Measurements from ENCODE around the gene POLD2. TPM values are rescaled to one million over a fixed set of nuclear protein-coding genes. Genes with fewer than 3 reads are reported as not detected.

Gene POLD2
- total and polyA plus RNA-seq, 2 of the 4 experiments (the other 2 are of a cell fraction), result 142 to 163 TPM

DNA sequence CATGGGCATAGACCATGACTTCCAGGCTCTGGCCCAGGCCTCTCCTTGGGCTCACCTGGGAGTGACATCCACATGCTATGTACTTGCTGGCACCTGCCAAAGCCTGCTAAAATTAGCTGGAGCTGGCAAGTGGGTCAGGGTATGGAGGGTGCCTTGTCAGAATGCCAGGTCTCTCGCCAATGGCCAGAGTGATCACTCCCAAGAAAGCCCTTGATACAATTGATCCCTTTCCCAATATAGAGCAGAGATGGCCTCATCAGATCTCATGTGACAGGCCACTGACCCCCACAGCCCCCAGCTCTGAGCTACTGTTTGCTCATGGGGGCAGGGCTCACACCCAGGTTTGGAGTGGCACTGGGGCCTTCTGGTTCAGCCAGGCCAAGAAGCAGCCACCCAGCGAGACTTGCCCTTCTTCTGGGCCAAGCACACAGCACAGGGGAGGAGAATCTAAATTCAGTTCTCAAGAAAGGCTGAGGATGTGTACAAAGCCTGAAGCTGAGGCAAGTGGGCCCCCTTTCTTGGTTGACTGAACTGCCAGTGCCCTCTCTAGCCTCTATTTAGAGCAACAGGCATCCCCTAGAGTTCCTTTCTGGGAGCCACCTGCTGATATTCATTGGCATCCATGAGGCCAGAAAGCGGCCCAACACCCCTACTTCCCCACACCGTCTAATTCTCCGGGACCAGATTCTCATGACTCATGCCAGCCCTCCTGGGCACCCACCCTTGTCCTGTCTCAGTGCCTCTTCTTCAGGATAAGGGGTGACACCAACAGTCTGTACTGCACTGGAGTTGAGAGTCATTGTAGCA, 36.7 kb upstream of the POLD2 start:
- peaks cover 7% of the 10 kb centered on the region; the same call in 1 of the 2 replicates for H3K9me1 ChIP-seq (ENCODE audit: insufficient read depth, low read length)

More for the DNA sequence above, 36.7 kb upstream of the POLD2 start:
- Histone ChIP-seq H4K8ac (ENCODE audit: low read depth in 2 of 2, low read length in 2 of 2) (no peak overlapping the region), H3K14ac (replicated peaks; ENCODE audit: low read depth, low read length) (no peak overlapping the region), H2BK20ac (ENCODE audit: low read depth, low read length) (no peak overlapping the region), H3K23ac (ENCODE audit: low read depth, low read length) (no peak overlapping the region), H3K27ac (ENCODE audit: insufficient read depth, low read length) (no peak overlapping the region), H4K20me1 (ENCODE audit: insufficient read depth, low read length) (no peaks in the 10 kb centered on the region), H2AFZ (replicated peaks; ENCODE audit: low read length, poor library complexity) (no peak overlapping the region), H3K56ac (ENCODE audit: extremely low read depth, insufficient read depth, low read length) (no peak overlapping the region), H3K9ac (ENCODE audit: low read depth, low read length) (no peak overlapping the region), H3K79me1 (ENCODE audit: low read depth in 1 of 2, low read length in 2 of 2) (no peaks in the 10 kb centered on the region), H4K5ac (ENCODE audit: low read depth, low read length) (no peak overlapping the region), H2BK120ac (ENCODE audit: low read depth, low read length) (no peak overlapping the region), H2BK15ac (ENCODE audit: low read depth, low read length) (no peak overlapping the region), H3K18ac (ENCODE audit: low read depth, low read length) (no peak overlapping the region), H3K4me3 (ENCODE audit: insufficient read depth, low read depth, low read length) (no peak overlapping the region), H4K91ac (ENCODE audit: insufficient read depth, low read depth, low read length) (no peak overlapping the region), H2BK5ac (ENCODE audit: low read depth, low read length, poor library complexity, severe bottlenecking) (no peak overlapping the region), H3K9me3 (ENCODE audit: control insufficient read depth, insufficient read depth, low read length) (no peaks in the 10 kb centered on the region), H2AK9ac (replicated peaks; ENCODE audit: low read depth, low read length, poor library complexity) (no peak overlapping the region), H3K4me2 (ENCODE audit: low read depth, low read length) (no peak overlapping the region), H3K4ac (ENCODE audit: low read depth, low read length) (no peak overlapping the region), H3K4me1 (ENCODE audit: control insufficient read depth, insufficient read depth, low read length) (peaks cover 8% of the 10 kb centered on the region), H2AK5ac (ENCODE audit: low read depth, low read length) (no peak overlapping the region), H3K36me3 (ENCODE audit: control insufficient read depth, insufficient read depth, low read length) (no peaks in the 10 kb centered on the region), H3K27me3 (ENCODE audit: control insufficient read depth, insufficient read depth, low read length) (peaks cover 3% of the 10 kb centered on the region; the same call in 1 of the 2 replicates)
- ATAC-seq (ENCODE audit: low read depth) (no peak), DNase-seq (no peak)
- no CpG with 5 or more reads among the region's 5 CpGs for WGBS, 2 experiments (ENCODE audit: extremely low coverage in 2 of 2, insufficient read length in 1 of 2)
- POLR2A ChIA-PET (ENCODE audit: unreplicated experiment), result no interaction called here
- TF ChIP-seq SMC3 (IDR thresholded peaks at IDR 0.05; ENCODE audit: low read depth, low read length), result no peak
- no peak for TF ChIP-seq RFX5 (IDR thresholded peaks at IDR 0.05; ENCODE audit: low read depth, low read length)
- TF ChIP-seq MXI1 (IDR thresholded peaks at IDR 0.05; ENCODE audit: borderline replicate concordance, low read depth, low read length), result no peak
- no peak for TF ChIP-seq MAZ (IDR thresholded peaks at IDR 0.05; ENCODE audit: borderline replicate concordance, low read depth, low read length)
- TF ChIP-seq POLR2A (IDR thresholded peaks at IDR 0.05; ENCODE audit: low read depth, low read length), result no peak
- TF ChIP-seq CEBPB (IDR thresholded peaks at IDR 0.05; ENCODE audit: low read depth, low read length), result no peak
- TF ChIP-seq, protein P1, sequence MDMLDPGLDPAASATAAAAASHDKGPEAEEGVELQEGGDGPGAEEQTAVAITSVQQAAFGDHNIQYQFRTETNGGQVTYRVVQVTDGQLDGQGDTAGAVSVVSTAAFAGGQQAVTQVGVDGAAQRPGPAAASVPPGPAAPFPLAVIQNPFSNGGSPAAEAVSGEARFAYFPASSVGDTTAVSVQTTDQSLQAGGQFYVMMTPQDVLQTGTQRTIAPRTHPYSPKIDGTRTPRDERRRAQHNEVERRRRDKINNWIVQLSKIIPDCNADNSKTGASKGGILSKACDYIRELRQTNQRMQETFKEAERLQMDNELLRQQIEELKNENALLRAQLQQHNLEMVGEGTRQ (IDR thresholded peaks at IDR 0.05; ENCODE audit: low read depth, low read length), result no peak
- no peak for TF ChIP-seq RCOR1 (IDR thresholded peaks at IDR 0.05; ENCODE audit: insufficient replicate concordance, low read length)
- no peak for TF ChIP-seq FOS (IDR thresholded peaks at IDR 0.05; ENCODE audit: low read depth, low read length)
- no peak for TF ChIP-seq MAFK (IDR thresholded peaks at IDR 0.05; ENCODE audit: low read depth, low read length)
- TF ChIP-seq, protein P2, sequence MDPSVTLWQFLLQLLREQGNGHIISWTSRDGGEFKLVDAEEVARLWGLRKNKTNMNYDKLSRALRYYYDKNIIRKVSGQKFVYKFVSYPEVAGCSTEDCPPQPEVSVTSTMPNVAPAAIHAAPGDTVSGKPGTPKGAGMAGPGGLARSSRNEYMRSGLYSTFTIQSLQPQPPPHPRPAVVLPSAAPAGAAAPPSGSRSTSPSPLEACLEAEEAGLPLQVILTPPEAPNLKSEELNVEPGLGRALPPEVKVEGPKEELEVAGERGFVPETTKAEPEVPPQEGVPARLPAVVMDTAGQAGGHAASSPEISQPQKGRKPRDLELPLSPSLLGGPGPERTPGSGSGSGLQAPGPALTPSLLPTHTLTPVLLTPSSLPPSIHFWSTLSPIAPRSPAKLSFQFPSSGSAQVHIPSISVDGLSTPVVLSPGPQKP (IDR thresholded peaks at IDR 0.05; ENCODE audit: borderline replicate concordance, low read depth, low read length), result no peak
- TF ChIP-seq NFE2L2 (IDR thresholded peaks at IDR 0.05; ENCODE audit: low read depth, low read length), result no peak
- no peak for TF ChIP-seq BHLHE40 (IDR thresholded peaks at IDR 0.05; ENCODE audit: low read depth, low read length)
- TF ChIP-seq RAD21 (IDR thresholded peaks at IDR 0.05; ENCODE audit: low read length), result no peak
- no peak for TF ChIP-seq CHD1 (IDR thresholded peaks at IDR 0.05; ENCODE audit: low read depth, low read length)
- TF ChIP-seq, protein P3, sequence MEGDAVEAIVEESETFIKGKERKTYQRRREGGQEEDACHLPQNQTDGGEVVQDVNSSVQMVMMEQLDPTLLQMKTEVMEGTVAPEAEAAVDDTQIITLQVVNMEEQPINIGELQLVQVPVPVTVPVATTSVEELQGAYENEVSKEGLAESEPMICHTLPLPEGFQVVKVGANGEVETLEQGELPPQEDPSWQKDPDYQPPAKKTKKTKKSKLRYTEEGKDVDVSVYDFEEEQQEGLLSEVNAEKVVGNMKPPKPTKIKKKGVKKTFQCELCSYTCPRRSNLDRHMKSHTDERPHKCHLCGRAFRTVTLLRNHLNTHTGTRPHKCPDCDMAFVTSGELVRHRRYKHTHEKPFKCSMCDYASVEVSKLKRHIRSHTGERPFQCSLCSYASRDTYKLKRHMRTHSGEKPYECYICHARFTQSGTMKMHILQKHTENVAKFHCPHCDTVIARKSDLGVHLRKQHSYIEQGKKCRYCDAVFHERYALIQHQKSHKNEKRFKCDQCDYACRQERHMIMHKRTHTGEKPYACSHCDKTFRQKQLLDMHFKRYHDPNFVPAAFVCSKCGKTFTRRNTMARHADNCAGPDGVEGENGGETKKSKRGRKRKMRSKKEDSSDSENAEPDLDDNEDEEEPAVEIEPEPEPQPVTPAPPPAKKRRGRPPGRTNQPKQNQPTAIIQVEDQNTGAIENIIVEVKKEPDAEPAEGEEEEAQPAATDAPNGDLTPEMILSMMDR (conservative IDR thresholded peaks at IDR 0.05; ENCODE audit: low read depth, low read length), result no peak
- in situ Hi-C loops (cut with MboI; ENCODE audit: low sequenced_read_pairs), result no loop called here
- BruUV-seq (replicated peaks), result no TSS peak
- dilution Hi-C loops (cut with HindIII; ENCODE audit: low sequenced_read_pairs, unreplicated experiment), result no loop called here
- intact Hi-C loops (cut with micrococcal nuclease), result no loop called here
- CTCF ChIA-PET, result no interaction called here
